SJSA1 (cell line): ENCODE data around the gene WAC. TPM values are rescaled to one million over a fixed set of nuclear protein-coding genes. Genes with fewer than 3 reads are reported as not detected.
"Not testable (repeated sequence)": the region's sequence is repeated elsewhere in the genome, so short reads cannot be mapped to it uniquely, and the experiment has no call there.

Experiments used
- DNase-seq, 2 experiments: peaks; one replicate each; pipeline ENCODE4 v3.0.0-alpha.2; 2015 to 2020; ENCODE audit warnings: low spot score in 2 of 2, low read depth in 1 of 2
- H3K27ac ChIP-seq: fragments of 250-450 bp; sonication (Bioruptor Pico); 2 replicates; pipeline ENCODE4 v1.5.1; 2020; ENCODE audit warnings: mild to moderate bottlenecking, moderate library complexity
- H3K27me3 ChIP-seq: fragments of 250-450 bp; sonication (Bioruptor Pico); replicated peaks from 2 replicates; pipeline ENCODE4 v1.5.1; 2020; ENCODE audit warnings: mild to moderate bottlenecking, moderate library complexity
- H3K36me3 ChIP-seq: fragments of 250-450 bp; sonication (Bioruptor Pico); 2 replicates; pipeline ENCODE4 v1.5.1; 2020; ENCODE audit warnings: mild to moderate bottlenecking
- H3K4me1 ChIP-seq: fragments of 250-450 bp; sonication (Bioruptor Pico); replicated peaks from 2 replicates; pipeline ENCODE4 v1.6.1; 2021; ENCODE audit warnings: mild to moderate bottlenecking
- H3K4me3 ChIP-seq: fragments of 250-450 bp; sonication (Bioruptor Pico); 2 replicates; pipeline ENCODE4 v1.5.1; 2020; ENCODE audit warnings: mild to moderate bottlenecking
- H3K9me3 ChIP-seq: fragments of 250-450 bp; sonication (Bioruptor Pico); replicated peaks from 2 replicates; pipeline ENCODE4 v1.5.1; 2020; ENCODE audit warnings: mild to moderate bottlenecking
- total RNA-seq: library from RNA; depleted of rRNA; stranded (reverse); fragments of >200 nt; shearing (Covaris generic); gene quantifications from 2 replicates; pipeline ENCODE4 v1.2.3, GENCODE V29; 2014

Gene WAC
- total RNA-seq, 1 experiment from 2014 or later, result 90.6 TPM

DNA sequence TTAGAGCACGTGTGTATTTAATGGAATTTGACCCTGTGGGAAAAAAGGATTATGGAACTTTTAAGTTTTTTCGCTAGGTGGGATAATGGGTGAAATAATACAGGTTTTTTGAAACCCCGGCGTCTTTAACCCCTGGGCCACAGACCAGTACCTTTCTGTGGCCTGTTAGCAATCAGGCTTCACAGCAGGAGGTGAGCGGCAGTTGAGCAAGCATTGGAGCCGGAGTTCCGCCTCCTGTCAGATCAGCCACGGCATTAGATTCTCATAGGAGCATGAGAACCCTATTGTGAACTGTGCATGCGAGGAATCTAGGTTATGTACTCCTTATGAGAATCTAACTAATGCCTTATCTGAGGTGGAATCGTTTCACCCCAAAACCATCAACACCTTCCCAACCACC is 28.6 kb downstream of the WAC start:
- H3K27ac ChIP-seq, result no peak overlapping the region
- H3K4me3 ChIP-seq, result no peak overlapping the region

DNA sequence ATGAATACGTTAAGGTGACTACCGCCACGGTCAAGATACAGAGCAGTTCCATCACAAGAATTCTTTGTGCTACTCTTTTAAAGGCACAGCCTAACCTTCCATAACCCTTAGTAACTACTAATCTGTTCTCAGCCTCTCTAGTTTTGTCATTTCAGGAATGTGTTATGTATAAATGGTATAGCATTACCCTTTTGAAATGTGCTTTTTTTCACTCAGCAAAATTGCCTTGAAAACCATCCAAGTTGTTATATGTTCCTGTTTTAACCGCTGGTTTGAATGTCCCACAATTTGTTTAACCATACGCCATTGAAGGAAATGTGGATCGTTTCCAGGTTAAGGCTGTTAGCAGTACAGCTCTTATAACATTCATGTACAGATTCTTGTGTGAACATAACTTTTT is 32.0 kb downstream of the WAC start:
- Histone ChIP-seq H3K4me1 (peaks cover 13% of the 10 kb centered on the region), H3K9me3 (no peaks in the 10 kb centered on the region), H3K4me3 (no peak overlapping the region), H3K27ac (no peak overlapping the region), H3K36me3 (peaks cover 68% of the 10 kb centered on the region), H3K27me3 (no peaks in the 10 kb centered on the region)
- DNase-seq, result no peak

More for the DNA sequence above, 28.6 kb downstream of the WAC start:
- H3K27me3 ChIP-seq, result no peaks in the 10 kb centered on the region
- DNase-seq, result no peak
- H3K4me1 ChIP-seq, result peaks cover 13% of the 10 kb centered on the region
- H3K9me3 ChIP-seq, result no peaks in the 10 kb centered on the region
- H3K36me3 ChIP-seq, result peaks cover 89% of the 10 kb centered on the region

DNA sequence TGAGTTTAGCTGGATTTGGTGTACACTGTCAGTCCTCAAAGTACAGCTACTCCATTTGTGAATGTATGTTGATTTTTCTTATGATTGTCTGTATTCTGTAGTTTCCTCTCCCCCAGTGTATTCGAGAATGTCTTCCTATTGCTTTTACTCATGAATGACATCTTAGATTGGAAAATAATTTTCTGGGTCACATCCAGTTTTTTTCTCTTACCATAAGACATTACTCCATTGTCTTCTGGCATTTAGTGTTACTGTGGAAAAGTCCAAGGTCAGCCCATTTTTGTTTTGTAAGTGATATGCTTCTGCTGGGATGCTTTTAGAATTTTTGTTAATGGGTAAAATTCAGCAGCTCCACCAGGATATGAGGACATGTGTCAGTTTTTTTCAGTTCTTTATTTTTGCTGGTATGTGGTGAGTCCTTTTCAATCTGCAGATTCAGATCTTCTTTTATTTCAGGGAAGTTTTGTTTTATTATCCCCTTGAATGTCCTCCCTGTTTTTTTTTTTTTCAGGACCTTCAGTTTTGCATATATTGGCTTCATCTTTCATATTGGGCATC is 33.6 kb downstream of the WAC start:
- no peak overlapping the region for H3K4me3 ChIP-seq

DNA sequence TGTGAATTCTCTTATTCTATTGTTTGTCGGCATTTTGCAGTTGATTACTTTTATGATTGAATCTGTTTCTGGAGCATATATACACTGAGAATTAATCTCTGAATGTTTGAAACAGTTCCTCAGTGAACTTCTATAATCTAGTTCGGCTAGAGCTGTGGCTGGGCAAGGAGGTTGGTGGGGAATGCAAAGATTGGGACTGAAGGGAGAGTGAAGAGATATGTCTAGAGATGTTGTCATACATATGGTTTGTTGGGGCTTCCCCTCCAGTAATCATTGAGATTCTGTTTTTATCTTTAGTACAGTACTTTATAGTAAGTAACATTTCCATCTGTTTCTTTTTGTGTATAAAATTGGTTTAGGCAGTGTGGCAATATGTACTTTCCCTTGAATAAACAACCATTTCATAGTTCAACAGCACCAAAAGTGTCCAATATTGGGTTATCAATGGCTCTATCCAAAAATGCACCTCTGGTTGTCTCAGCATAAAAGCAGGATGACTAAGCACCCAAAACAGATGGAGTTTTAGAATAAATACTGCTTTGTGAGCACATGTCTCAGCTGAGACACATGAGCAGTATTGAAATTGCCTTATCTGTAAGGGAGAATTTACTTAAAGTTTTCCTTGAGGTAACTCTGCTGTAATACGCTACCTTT is 36.7 kb downstream of the WAC start:
- H3K27ac ChIP-seq, result no peak overlapping the region
- DNase-seq, result no peak
- H3K9me3 ChIP-seq, result no peaks in the 10 kb centered on the region
- H3K36me3 ChIP-seq, result peaks cover 70% of the 10 kb centered on the region
- H3K27me3 ChIP-seq, result no peaks in the 10 kb centered on the region
- H3K4me1 ChIP-seq, result no peaks in the 10 kb centered on the region
- H3K4me3 ChIP-seq, result no peak overlapping the region

More for the DNA sequence above, 33.6 kb downstream of the WAC start:
- H3K27ac ChIP-seq, result no peak overlapping the region
- DNase-seq, result no peak
- H3K4me1 ChIP-seq, result peaks cover 13% of the 10 kb centered on the region
- H3K36me3 ChIP-seq, result peaks cover 69% of the 10 kb centered on the region
- no peaks in the 10 kb centered on the region for H3K9me3 ChIP-seq
- H3K27me3 ChIP-seq, result no peaks in the 10 kb centered on the region

DNA sequence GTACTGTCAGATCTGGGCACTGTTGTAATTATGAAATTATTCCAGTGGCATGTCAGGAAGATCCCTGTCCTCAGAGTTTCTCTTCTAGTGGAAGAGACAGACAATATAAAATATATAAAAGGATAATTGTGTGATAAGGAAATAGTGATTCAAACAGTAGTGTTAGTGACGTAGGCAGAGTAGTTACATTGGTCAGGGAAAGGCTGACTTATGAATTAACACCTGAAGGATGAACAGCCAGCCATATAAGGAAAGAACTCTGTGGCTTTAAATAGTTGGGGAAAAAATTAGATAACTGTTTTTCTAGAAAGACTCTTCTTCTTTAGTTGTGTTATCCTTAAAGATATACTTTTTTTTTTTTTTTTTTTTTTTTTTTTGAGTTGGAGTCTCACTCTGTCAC is 37.7 kb downstream of the WAC start:
- Histone ChIP-seq H3K4me1 (no peaks in the 10 kb centered on the region), H3K27ac (no peak overlapping the region)
- no peak for DNase-seq

DNA sequence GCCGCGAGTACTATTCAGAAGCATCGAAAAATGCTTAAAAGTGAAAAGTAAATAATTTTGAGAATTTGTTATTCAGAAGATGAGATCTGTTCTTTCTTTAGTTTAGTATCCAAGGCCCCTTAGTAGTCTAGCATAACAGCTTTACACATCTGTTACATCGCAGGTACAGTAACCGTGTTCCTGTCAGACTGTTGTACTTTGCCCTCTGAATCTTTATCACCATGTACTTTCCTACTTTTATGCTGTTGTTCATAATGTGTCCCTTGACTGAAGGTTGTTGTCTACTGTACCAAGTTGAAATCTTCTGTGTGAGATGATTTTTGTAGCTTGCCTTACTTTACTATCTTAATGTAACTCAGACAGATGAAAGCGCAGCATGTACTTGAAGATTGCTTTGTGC is 38.3 kb downstream of the WAC start:
- no peaks in the 10 kb centered on the region for H3K9me3 ChIP-seq
- H3K27me3 ChIP-seq, result no peaks in the 10 kb centered on the region
- no peak overlapping the region for H3K4me3 ChIP-seq
- no peak for DNase-seq
- H3K4me1 ChIP-seq, result no peaks in the 10 kb centered on the region
- peaks cover 68% of the 10 kb centered on the region for H3K36me3 ChIP-seq
- no peak overlapping the region for H3K27ac ChIP-seq

More for the DNA sequence above, 37.7 kb downstream of the WAC start:
- Histone ChIP-seq H3K9me3 (no peaks in the 10 kb centered on the region), H3K27me3 (no peaks in the 10 kb centered on the region), H3K4me3 (no peak overlapping the region), H3K36me3 (peaks cover 70% of the 10 kb centered on the region)

DNA sequence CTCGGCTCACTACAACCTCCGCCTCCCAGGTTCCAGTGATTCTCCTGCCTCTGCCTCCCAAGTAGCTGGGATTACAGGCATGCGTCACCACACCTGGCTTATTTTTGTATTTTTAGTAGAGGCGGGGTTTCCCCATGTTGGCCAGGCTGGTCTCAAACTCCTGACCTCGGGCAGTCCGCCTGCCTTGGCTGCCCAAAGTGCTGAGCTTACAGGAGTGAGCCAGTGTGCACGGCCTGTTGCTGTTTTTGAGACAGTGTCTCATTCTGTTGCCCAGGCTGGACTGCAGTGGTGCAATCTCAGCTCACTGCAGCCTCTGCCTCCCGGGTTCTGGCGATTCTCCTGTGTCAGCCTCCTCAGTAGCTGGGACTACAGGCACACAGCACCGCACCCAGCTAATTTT is 41.3 kb downstream of the WAC start:
- not testable (repeated sequence) for DNase-seq, H3K9me3 ChIP-seq, H3K4me1 ChIP-seq, H3K27me3 ChIP-seq, H3K4me3 ChIP-seq, H3K27ac ChIP-seq
- peaks cover 74% of the 10 kb centered on the region for H3K36me3 ChIP-seq

DNA sequence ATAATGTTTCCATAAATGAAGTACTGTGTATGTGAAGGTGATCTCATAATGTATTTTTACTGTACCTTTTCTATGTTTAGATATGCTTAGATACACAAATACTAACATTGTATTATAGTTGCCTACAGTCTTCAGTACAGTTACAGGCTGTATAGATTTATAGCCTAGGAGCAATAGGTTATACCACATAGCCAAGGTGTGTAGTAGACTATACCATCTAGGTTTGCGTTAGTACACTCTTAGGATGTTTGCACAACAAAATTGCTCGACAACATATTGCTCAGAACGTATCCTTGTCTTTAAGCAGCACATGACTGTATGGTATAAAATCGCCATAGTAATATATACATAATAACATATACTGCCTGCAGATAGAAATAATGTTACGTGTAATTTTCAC is 42.9 kb downstream of the WAC start:
- no peak overlapping the region for H3K27ac ChIP-seq
- H3K4me1 ChIP-seq, result no peaks in the 10 kb centered on the region
- no peaks in the 10 kb centered on the region for H3K9me3 ChIP-seq
- peaks cover 76% of the 10 kb centered on the region for H3K36me3 ChIP-seq
- H3K4me3 ChIP-seq, result no peak overlapping the region
- no peak for DNase-seq
- no peaks in the 10 kb centered on the region for H3K27me3 ChIP-seq

DNA sequence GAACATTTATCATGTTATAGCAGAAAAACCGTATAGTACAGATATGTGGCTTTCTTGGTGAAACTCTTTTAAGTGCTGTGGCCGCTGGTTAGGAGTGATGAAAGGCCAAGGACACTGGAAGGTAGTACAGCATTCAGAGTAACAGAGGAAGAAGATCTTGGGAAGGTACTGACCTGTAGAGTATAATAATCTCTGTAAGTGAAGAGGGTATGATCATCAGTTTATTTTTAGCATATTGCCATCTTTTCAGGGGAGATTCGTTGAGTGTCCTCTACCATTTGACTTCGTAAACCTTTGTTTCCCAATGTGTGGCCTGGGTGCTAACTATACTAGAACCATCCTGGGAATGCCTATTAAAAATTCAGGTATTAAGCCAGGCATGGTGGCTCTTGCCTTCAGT is 44.6 kb downstream of the WAC start:
- no peaks in the 10 kb centered on the region for H3K9me3 ChIP-seq
- peaks cover 77% of the 10 kb centered on the region for H3K36me3 ChIP-seq
- no peaks in the 10 kb centered on the region for H3K4me1 ChIP-seq

DNA sequence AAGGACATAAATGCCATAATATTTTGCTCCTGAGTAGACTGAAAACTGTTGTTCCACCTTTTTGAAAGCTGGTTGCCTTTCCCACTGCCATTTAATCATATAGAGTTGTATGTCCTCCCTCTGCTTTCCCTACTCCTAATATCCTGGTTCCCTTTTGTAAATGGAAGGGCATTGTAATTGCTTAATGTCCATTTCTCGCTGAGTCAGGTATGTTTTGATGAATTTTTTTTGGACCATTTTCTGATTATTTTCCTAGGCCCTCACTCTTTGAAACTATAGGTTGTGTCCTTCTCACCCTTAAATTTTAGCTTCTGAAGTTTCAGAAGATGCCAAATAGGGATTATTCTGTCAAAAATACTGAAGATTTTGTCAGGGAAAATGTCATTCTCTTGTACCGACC is 45.5 kb downstream of the WAC start:
- no peak overlapping the region for H3K27ac ChIP-seq
- H3K36me3 ChIP-seq, result peaks cover 68% of the 10 kb centered on the region
- H3K27me3 ChIP-seq, result no peaks in the 10 kb centered on the region
- no peaks in the 10 kb centered on the region for H3K4me1 ChIP-seq
- H3K4me3 ChIP-seq, result no peak overlapping the region
- DNase-seq, result no peak
- no peaks in the 10 kb centered on the region for H3K9me3 ChIP-seq

More for the DNA sequence above, 44.6 kb downstream of the WAC start:
- no peak for DNase-seq
- no peak overlapping the region for H3K4me3 ChIP-seq
- no peaks in the 10 kb centered on the region for H3K27me3 ChIP-seq
- H3K27ac ChIP-seq, result no peak overlapping the region

DNA sequence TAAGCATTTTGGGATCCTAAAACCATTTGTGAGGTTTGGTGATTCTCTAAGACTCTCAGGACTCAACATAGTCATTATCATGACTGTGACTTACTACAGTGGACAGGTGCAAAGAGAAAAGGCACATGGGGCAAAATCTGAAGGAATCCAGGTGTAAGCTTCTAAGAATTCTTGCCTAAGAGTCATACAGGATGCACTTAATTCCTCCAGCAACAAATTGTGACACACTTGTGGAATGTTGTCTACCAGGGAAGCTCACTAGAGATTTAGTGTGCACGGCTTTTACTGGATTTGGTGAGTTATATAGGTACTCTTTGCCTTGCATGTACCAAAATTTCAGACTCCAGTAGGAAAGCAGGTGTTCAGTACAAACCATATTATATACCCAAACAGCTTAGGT is 47.9 kb downstream of the WAC start:
- Histone ChIP-seq H3K4me3 (no peak overlapping the region), H3K27me3 (no peaks in the 10 kb centered on the region), H3K27ac (no peak overlapping the region), H3K9me3 (no peaks in the 10 kb centered on the region), H3K4me1 (no peaks in the 10 kb centered on the region), H3K36me3 (peaks cover 69% of the 10 kb centered on the region)
- no peak for DNase-seq

DNA sequence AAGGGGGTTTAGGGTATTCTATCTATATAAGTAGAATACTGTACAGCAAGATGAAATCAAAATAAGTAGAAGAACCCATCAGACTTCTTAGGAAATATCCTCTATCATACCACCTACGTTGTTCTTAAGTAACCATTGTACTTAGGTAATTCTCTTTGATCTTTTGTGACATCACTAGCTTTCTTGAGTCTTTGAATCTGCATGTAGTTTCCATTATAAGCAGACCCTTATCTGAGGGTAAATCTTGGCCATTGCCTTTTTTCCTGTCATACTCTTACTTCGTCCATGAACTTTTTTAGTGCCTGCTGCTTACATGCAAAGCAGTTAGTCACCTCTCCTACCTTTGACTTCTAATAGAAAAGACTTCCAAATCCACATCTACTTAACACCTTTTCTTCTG is 49.0 kb downstream of the WAC start:
- no peak overlapping the region for H3K27ac ChIP-seq
- no peaks in the 10 kb centered on the region for H3K27me3 ChIP-seq
- H3K9me3 ChIP-seq, result no peaks in the 10 kb centered on the region
- DNase-seq, result no peak
- peaks cover 78% of the 10 kb centered on the region for H3K36me3 ChIP-seq
- H3K4me3 ChIP-seq, result no peak overlapping the region
- H3K4me1 ChIP-seq, result no peaks in the 10 kb centered on the region

DNA sequence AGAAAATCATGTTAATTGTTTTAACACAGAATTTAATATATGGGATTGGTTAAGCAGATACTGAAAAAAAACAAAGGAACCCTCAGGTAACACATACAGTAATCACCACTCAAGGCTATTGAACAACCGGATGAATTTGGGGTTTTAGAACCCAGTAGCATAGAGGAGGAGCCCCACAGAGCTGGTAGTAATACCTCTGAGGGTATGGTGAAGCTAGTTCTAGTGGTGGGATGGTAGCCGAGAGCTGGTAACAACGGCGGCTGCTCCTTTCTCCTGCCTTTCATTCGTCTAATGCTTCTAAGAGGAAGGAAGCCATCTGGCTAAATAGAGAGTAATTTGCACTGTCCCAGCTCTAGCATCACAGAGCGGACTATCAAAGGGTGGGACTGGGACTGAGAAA is 52.2 kb downstream of the WAC start:
- H3K27me3 ChIP-seq, result no peaks in the 10 kb centered on the region
- no peak for DNase-seq
- no peaks in the 10 kb centered on the region for H3K9me3 ChIP-seq
- H3K36me3 ChIP-seq, result peaks cover 79% of the 10 kb centered on the region
- H3K4me3 ChIP-seq, result no peak overlapping the region
- no peak overlapping the region for H3K27ac ChIP-seq
- H3K4me1 ChIP-seq, result no peaks in the 10 kb centered on the region

DNA sequence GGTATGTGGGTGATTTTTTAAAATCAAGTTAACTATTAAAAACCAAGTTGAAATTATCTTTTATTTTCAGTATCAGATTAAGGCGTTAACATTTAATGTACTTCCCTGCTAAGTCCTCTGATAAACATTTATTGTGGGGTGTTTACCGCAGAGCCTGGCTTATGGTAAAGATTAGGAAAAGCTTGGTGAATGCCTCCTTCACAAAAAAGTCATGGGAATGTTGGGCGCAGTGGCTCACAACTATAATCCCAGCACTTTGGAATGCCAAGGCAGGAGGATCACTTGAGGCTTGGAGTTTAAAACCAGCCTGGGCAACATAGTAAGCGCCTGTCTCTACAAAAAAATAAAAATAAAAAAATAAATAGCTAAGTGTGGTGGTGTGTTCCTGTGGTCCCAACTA is 53.3 kb downstream of the WAC start:
- H3K4me1 ChIP-seq, result no peaks in the 10 kb centered on the region
- no peak overlapping the region for H3K4me3 ChIP-seq
- H3K27ac ChIP-seq, result no peak overlapping the region
- DNase-seq, result no peak
- H3K9me3 ChIP-seq, result no peaks in the 10 kb centered on the region
- H3K27me3 ChIP-seq, result no peaks in the 10 kb centered on the region
- peaks cover 82% of the 10 kb centered on the region for H3K36me3 ChIP-seq
